ENCODE measurements around the gene BTG2.

DNA sequence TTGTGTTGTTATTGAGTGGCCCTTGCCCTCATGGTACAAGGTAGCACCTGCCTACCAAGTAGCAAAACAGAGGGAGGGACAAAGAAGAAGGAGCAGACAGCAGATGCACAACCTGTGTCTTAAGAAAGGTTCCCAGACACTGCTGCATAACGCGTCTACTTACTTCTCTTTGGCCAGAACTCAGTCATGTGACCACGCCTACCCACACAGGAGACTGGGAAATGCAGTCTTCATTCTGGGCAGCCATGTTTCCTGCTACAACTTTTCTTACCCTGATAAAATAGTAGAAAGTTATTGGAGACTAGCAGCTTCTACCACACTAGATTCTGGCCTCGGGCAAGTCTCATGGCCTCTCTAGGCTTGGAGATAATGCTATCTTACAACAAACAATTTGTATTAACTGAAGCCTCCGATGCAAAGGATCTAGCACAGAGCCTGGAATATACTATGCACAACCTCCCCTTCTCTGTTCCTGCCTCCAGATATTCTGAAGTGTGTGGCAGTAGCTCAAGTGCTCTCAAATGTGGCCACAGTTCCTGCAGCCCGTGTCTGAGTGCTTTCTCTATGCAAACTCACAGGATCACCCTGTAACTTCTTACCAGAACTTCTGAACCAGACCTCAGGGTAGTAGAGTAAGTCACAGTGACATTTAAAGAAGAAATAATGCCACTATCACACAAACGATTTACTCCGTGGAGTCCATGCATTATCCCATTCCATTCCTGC is 34.1 kb upstream of the BTG2 start:
- TF ChIP-seq, protein P1, sequence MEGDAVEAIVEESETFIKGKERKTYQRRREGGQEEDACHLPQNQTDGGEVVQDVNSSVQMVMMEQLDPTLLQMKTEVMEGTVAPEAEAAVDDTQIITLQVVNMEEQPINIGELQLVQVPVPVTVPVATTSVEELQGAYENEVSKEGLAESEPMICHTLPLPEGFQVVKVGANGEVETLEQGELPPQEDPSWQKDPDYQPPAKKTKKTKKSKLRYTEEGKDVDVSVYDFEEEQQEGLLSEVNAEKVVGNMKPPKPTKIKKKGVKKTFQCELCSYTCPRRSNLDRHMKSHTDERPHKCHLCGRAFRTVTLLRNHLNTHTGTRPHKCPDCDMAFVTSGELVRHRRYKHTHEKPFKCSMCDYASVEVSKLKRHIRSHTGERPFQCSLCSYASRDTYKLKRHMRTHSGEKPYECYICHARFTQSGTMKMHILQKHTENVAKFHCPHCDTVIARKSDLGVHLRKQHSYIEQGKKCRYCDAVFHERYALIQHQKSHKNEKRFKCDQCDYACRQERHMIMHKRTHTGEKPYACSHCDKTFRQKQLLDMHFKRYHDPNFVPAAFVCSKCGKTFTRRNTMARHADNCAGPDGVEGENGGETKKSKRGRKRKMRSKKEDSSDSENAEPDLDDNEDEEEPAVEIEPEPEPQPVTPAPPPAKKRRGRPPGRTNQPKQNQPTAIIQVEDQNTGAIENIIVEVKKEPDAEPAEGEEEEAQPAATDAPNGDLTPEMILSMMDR (IDR thresholded peaks at IDR 0.05) = no peak
- no peak for TF ChIP-seq POLR2A (IDR thresholded peaks at IDR 0.05)

Measured in adrenal gland (tissue), 5 donors.